HG02938 (cell line): Measurements from ENCODE around the gene ZNF575.
A peak's percentile ranks its signal among the peaks of the same experiment; 100 is the strongest.

Experiments
- ATAC-seq: cut with Tn5 transposase; IDR thresholded peaks from one replicate; pipeline ENCODE4 v1.9.1; 2021; ENCODE audit warnings: mild to moderate bottlenecking, moderate library complexity; ENCODE audit not compliant: unreplicated experiment

The ZNF575 gene, protein sequence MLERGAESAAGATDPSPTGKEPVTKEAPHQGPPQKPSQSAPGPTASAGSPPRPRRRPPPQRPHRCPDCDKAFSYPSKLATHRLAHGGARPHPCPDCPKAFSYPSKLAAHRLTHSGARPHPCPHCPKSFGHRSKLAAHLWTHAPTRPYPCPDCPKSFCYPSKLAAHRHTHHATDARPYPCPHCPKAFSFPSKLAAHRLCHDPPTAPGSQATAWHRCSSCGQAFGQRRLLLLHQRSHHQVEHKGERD

DNA sequence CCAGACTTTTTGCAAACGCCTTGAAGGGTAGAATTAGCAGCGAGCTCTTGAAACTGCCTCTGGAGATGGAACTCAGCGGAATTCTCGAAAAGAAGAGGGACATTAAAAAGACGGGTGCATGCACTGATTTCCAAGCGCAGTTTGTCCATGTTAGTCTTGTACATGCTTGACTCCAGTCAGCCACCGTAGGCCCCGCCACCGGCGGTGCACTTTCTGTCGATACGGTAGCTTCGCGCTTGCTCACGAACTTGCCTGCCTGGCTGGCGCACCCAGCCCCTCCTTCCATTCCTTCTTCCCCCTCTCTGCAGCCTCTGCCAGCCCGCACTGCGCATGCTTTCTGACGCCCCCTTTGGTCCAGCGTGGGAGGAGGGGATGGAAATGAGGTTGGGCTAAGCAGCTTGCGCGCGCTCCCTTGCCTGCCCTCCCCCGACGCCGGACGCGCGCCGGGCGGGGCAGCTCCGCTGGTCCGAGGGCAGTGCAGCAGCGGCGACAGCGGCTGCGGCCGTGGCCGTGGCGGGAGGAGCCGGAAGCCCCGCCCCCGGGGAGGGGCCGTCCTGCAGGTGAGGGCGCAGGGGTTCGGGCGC is at the start of gene ZNF575:
TSS of gene ZNF575 (plus strand) at position 227 of the 584 bp plus-strand sequence. CDS start 1,235 bp downstream, outside the sequence.
- peak; percentile 41 for ATAC-seq

DNA sequence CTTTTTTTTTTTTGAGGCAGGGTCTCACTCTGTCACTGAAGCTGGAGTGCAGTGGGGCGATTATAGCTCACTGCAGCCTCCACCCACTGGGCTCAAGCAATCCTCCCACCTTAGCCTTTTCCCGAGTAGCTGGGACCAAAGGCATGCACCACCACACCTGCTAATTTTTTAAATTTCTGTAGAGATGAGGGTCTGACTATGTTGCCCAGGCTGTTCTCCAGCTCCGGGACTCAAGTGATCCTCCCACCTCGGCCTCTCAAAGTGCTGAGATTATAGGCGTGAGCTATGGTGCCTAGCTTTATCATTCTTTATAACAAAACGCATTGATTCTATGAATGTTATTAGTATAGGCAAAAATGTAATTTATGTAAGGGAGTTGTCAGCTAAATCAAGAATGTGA is 49.7 kb upstream of the ZNF575 start:
- ATAC-seq: no peak

DNA sequence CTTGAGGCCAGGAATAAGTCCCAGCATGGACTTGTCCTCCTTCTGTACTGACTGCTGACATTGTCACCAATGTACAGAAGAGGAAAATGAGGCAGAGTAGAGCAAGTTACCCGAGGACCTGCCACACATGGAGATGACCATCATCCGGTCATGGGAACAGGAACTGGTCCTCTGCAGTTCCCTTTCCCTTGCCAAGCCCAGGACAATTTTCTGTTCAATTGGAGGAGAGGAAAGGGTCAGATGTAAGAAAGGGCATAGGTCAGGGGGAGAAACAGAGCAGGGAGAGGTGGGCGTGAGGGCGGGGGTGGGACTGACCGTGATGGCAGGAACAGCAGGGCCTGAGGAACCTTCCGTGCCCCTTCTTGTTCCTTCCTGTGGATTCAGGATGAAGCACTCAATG is 47.0 kb upstream of the ZNF575 start:
- ATAC-seq: no peak

DNA sequence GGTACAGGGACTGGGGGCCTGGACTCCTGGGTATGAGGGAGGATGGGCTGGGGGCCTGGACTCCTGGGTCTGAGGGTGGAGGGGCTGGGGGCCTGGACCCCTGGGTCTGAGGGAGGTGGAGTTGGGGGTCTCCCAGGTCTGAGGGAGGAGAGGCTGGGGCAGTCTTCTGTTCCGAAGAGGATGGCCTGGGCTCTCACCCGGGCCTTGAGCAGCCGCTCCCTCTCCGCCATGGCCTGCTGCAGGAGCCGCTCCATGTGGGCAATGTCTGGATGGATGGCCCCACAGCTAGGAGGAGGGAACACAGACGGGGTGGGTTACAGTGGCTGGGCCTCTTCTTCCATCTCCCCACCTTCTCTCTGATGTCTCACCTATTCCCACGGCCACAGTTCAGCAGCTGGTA is 46.6 kb upstream of the ZNF575 start:
- ATAC-seq: no peak

DNA sequence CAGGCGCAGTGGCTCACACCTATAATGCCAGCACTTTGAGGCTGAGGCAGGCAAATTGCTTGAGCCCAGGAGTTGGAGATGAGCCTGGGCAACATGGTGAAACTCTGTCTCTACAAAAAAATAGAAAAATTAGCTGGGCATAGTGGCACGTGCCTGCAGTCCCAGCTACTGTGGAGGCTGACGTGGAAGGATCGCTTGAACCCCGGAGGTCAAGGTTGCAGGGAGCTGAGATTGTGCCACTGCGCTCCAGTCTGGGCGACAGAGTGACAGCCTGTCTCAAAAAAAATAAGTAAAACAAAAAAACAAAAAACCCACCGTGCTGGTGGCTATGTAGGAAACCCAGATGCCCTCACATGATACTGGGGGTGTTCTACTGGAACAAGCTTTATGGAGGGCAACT is 44.8 kb upstream of the ZNF575 start:
- no peak for ATAC-seq

DNA sequence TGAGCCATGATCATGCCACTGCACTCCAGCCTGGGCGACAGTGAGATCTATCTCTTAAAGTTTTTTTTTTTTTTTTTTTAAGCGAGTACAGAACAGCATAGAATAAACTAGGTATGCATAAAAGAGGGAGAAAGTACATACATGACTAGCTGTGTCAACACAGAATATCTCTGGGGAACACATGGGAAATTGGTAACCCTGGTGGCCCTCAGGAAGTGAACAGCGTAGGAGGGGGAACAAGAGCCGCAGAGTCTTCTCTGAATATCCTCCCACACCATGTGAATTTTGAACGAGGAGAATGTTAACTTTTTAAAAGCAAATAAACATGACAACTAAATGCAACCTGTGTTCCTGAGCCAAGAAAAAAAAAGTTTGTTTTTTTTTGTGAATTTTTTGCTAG is 43.7 kb upstream of the ZNF575 start:
- no peak for ATAC-seq

DNA sequence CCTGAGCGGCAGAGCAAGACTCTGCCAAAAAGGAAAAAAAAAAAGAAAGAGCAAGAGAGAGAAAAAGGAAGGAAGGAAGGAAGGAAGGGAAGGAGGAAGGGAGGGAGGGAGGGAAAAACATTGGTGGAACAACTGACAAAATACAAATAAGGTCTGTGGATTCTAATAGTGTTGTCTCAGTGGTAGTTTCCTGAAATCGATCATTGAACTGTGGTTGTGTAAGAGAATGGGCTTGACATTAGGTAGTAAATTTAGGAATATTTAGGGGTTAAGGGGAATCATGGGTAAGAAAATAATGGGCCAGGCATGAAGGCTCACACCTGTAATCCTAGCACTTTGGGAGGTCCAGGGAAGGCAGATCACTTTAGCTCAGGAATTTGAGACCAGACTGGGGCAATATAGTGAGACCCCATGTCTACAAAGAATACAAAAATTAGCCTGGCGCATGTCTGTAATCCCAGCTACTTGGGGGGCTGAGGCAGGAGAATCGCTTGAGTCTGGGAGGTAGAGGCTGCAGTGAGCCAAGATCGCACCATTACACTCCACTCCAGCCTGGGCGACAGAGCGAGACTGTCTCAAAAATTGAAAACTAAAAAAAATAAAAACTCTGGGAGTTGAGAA is 42.9 kb upstream of the ZNF575 start:
- no peak for ATAC-seq

DNA sequence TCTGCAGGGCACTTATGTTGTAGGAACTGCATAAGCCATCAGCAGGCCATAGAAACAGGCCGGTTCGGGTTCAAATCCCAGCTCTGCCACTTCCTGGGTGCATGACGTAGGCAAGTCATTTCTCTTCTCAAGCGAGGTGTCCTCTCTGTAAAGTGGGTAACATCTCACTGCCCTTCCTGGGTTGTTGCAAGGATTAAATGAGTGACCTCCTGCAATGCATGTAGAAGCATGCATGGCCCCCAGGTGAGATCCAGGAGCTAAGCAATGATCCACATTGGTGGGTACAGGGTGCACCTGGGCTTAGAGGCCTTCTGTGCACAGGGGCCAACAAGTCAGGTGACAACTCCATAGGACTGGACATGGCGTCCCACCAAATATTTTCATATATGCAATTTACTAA is 42.2 kb upstream of the ZNF575 start:
- no peak for ATAC-seq

DNA sequence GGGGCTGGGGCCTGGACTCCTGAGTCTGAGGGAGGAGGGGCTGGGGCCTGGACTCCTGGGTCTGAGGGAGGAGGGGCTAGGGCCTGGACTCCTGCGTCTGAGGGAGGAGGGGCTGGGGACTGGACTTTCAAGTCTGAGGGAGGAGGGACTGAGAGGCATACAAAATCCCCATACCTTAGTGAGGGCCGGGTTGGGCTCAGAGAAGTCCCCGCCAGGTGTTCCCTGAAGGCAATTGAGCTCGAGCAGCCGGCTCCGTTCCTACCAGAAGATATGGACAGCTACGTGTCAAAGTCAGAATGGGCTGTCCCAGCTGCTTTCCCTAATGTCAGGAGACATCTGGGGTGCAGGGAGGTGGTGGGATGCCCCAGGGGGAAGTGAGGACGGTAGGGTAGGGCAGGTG is 37.9 kb upstream of the ZNF575 start:
- no peak for ATAC-seq

DNA sequence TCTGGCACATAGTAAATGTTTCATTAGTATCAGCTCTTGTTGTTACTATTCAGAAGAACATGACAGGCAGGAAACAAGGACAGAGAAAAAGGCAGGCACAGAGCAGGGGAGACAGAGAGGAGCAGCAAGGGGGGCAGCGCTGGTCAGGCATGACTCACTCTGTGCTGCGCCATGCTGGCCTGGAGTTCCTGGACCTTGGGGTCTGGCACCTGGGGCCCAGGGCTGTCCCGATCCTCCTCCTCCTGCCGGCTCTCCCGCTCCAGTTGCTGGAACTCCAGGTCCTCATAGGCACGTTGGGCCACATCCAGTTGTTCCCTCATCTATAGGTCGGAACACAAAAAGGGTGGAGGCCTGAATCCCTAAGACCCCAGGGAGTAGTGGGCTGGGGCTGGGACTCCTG is 36.0 kb upstream of the ZNF575 start:
- ATAC-seq: no peak

DNA sequence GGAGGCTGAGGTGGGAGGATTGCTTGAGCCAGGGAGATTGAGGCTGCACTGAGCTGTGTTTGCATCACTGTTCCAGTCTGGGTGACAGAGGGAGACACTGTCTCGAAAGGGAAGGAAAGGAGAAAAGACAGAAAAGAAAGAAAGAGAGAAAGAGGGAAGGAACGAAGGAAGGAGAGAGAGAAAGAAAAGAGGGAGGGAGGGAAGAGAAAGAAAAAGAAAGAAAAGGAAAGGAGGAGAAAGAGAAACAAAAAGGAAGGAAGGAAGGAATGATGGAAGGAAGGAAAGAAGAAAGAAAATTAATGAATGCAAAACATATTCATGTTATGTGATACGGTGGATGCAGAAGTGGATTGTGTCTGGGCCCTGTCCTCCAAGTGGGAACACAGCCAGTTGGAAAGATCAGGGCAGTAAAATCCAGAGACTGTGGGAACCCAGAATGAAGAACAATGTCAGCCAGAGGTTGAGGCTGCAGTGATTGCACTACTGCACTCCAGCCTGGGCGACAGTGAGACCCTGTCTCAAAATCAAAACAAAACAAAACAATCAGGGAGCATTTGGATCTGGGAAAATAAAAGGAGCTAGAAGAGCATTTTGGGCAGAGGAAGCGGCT is 34.6 kb upstream of the ZNF575 start:
- no peak for ATAC-seq

DNA sequence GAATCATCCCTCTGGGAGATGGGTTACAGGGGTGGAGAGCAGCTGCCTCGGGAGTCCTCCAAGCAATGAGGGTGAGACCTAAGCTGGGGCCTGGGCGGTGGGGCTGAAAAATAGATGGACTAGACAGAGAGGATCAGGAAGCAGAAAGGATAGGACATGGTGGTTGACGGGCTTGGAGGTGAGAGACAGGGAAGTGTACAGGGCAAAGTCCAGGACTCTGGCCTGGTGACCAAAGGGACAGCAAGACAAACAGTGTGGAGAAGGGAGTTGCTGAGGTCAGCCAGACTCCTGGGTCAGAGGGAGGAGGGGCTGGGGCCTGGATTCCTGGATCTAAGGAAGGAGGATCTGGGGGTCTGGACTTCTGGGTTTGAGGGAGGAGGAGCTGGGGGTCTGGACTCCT is 33.9 kb upstream of the ZNF575 start:
- ATAC-seq: no peak

DNA sequence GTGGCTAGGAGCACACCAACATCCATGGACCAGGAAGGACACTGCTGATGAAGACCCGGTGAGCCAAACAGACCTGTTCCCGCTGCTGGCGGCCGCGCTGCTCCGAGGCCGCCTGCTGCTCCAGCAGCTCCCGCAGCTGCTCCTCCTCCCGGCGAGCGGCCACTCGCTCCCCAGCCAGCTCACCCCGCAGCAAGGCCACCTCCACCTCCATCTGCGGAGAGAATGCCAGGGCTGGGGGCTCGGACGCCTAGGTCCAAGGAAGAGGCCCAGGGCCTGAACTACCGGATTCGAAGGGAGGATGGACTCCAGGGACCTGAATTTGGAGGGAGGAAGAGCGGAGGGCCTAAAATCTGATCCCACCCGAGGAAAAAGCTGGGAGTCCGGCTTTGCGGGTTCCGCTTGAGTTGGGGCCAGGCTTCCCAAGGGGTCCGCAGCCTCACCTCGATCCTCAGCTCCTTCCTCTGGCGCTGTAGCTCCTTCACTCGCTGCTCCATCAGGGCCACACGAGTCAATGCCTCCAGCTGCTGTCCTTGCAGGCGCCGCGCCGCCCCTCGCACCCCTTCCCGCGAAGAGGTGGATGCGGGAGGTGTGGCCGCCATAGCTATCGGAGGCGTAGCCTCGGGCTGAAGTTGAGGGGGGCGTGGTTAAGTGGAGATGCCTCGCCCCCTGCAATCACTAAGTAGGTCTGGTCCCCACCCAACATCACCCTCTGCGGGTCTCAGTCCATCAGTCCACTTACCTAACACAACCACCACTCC is 31.1 kb upstream of the ZNF575 start:
- no peak for ATAC-seq

DNA sequence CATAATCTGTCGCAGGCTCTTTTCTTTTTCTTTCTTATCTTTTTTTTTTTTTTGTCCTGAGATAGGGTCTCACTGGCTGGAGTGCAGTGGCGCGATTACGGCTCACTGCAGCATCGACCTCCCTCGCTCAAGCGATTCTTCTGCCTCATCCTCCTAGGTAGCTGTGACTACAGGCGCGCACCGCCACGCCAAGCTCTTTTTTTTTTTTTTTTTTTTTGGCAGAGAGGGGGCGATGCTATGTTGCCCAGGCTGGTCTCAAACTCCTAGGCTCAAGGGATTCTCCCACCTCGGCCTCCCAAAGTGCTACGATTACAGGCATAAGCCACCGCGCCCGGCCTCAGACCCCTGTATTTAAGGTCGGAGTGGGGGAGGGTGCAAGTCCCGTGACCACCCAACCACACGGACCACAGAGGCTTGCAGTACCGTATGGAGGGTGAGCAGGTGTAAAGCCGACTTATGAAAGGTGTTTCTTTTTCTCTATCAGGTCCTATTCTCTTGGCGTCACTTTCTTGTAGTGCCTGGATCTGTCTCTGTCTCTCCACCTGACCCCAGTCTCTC is 30.5 kb upstream of the ZNF575 start:
- ATAC-seq: no peak

DNA sequence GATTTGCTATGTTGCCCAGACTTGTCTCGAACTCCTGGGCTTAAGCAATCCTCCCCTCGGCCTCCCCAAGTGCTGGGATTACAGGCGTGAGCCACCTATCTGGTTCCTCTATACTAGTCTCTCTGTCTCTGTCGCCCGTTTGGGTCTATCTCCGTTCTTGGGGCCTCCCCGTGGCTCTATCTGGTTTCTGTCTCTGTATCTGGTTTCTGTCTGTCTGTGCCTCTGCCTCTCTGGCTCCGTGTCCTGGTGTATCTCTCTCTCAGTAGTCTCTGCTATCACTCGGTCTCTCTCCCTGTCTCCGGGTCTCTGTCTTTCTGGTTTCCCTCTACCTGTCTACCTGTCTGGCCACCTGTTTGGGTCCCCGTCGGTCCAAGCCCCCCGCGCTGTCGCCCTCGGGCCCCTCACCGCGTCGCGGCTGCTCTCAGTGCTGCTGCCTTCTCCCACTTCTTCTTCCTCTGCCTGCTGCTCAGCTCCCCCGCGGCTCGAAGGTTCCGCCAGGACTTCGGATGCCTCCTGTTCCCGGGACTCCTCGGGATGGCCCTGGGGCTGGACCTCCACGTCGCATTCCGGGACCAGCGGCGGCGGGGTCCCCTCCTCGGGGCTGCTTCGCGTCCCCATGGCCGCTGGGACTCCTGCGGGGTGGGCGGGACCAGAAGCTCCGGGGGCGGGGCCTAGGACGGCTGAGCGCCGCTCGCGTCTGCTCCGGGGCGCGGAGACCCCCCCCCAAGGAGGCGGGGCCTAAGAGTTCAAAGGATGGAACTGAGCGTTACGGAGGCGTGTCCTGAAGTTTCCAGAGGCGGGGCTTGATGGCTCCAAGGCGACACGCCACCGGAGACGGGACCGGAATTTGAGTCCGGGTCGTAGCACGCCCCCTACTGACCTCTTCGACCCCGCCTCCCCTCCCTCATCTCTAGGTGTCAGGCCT is 29.2 kb upstream of the ZNF575 start:
- peak; percentile 90 for ATAC-seq

DNA sequence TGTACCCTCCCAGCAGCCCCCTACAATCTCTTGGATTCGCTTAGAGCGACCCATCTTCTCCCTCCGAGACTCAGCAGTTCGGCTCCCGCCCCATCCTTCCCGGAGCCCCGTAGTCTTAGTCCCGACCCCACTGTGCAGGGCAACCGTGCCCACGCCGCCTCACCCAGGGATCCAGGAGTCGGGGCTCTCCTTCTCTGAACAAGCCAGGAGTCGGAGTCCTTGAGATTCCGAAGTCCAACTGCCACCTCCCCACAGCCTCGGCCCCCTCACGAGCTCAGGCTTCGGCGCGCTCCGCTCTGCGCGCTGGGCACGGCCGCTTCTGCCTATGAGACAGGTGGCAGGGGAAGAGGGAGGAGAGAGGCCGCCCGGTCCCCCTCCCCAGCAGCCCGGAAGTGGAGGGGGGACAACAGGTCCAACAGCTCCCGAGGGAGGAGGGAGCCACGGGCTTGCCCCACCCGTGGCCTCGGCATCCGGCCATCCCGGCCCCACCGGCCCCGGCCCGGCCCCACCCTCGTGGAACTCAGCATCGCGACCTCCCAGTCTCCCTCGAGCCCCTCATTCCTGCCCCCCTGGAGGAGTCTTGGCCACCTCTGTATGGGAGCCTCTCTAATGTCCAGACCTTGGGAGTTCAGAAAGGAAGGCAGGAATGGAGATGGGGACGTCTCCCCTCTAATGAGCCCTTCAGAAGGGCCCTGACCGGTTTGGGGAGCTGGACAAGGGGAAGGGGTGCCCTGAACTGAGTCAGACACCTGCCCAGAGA is 28.4 kb upstream of the ZNF575 start, which contains the start of gene PHLDB3:
TSS of gene PHLDB3 (minus strand) at position 321 of the 760 bp plus-strand sequence. CDS start 628 bp downstream, outside the sequence.
- peak; percentile 29 for ATAC-seq

DNA sequence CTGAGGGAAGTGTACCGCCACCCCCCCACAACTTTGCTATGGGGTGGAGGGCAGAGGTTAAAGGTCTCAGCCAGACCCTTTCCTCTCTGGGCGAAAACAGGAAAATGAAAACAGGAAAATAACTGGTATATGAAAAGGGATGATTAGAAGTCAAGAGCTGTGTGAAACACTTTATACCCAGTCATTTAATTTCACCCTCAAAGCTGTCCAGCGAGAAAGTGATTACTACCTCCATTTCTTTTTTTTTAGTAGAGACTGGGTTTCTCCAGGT is 27.9 kb upstream of the ZNF575 start:
- ATAC-seq: no peak

DNA sequence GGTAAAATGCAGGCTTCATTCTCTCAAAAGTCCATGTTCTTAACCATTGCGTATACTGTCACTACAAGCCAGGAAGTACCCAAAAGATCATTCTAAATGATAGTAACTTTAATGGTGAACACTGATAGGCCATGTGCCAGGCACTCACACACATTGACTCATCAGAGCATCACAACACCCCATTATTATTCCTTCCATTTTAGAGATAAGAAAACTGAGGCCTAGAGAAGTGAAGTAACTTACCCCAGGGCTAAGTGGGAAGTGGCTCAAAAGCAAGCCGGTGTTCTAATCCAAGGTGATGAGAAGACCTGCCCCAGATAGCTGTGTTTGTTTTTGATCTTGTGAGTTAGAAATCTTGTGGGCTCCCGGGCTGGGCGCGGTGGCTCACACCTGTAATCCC is 27.0 kb upstream of the ZNF575 start:
- no peak for ATAC-seq

DNA sequence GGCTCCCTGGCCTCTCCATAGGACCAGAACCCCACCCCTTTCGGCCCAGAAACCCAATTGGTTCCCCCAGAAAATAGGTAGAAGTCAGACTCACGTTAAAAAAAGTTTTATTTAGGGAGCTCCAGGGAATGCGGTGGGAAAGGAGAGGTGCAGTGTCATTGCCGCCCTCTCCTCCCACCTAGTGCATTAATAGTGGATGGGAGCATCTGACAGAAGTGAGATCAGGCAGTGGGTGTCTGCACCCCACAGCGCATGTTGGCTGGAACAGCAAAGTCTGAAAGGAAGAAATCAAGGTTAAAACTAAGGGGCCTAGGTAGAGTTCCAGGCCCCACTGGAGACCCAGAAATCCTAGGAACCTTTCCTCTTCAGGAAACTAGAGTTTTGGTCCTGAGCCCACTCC is 26.4 kb upstream of the ZNF575 start:
- no peak for ATAC-seq
